CD4-positive, alpha-beta T cell treated with Interleukin-12 subunit alpha and Interleukin-12 subunit beta, for 1 hour (primary cell): ENCODE data around the gene C1QA.

Experiments
- DNase-seq: peaks from one replicate; pipeline ENCODE4 v3.0.0-alpha.2; 2020

Gene C1QA

DNA sequence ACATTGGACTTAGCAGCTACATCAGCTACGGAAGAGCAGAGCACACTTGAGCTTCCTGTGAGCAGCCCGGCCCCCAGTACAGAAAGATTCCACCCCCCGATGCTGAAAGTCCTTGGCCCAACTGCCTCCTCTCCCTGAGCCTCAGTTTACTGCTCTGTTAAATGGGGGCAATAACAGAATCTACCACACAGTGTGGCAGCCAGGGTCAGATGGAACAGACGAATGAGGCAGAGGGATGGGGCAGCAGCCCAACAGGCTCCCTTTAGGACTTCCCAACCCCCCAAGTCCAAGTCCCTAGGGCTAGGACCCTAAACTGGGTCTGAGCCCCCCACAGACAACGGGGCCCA, 22.9 kb upstream of the C1QA start:
- no peak for DNase-seq

DNA sequence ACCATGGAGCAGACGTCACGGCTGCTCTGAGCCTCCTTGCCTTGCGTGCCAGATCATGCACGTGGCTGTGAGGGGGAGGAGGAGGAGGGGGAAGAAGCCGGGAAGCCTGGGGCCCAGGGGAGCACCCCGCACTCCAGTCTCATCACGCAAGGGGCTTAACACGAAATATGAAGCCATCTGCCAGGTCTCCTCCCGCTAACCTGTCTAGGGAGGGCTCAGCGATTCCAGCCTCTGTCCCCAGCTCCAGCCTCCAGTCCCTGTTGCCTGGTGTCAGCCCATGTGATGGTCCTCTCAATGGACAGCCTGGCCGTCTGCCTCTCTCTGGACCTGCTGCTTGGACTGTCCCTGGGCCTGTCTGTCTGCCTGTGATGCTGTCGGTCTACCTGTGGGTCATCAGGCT, 22.5 kb upstream of the C1QA start:
- DNase-seq: no peak

GRCh38 chr1:22615886-22616285, 20.5 kb upstream of the C1QA start:
- DNase-seq: no peak

- DNase-seq: no peak
Measured at GRCh38 chr1:22616571-22616970, 19.9 kb upstream of the C1QA start.

DNA sequence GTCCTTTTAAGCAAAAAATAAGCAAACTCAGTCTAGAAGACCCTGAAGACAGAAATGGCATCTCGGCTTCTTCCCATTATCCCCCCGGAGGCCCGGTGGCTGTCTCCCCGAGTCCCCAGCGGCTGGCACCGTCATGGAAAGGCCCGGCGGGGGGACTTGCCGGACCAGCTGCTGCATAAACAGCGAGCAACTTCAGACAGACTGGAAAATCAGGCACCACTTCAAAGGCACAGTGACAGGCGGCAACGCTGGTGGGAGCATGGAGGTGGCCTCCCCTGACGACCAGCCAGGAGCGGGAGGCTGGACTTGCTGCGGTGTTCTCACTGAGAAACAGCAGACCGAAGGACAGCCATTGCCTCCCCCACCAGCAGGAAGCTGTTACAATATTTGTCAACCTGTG, 18.4 kb upstream of the C1QA start:
- DNase-seq: no peak

- DNase-seq: no peak
Measured at GRCh38 chr1:22619252-22619651, 17.2 kb upstream of the C1QA start.

GRCh38 chr1:22619798-22620197, 16.6 kb upstream of the C1QA start:
- no peak for DNase-seq

DNA sequence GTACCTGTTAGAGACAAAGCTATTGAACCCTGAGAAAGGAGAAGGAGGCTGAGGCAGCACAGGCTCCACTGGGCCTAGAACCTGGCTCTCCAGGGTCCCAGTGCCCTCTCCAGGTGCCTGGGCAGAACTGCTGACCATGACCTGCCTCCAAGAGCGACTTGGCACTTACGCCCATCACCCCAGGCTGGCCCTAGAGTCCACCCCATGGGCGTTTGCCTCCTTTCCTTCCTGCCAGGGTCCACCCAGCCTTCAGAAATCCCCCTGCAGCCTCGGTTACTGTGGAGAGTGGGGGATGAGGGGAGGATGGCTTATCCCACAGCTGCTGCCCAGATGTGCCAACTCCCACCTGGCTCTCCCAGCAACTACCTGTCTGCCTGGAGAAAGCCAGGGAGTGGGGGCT, 14.7 kb upstream of the C1QA start:
- DNase-seq: no peak

DNA sequence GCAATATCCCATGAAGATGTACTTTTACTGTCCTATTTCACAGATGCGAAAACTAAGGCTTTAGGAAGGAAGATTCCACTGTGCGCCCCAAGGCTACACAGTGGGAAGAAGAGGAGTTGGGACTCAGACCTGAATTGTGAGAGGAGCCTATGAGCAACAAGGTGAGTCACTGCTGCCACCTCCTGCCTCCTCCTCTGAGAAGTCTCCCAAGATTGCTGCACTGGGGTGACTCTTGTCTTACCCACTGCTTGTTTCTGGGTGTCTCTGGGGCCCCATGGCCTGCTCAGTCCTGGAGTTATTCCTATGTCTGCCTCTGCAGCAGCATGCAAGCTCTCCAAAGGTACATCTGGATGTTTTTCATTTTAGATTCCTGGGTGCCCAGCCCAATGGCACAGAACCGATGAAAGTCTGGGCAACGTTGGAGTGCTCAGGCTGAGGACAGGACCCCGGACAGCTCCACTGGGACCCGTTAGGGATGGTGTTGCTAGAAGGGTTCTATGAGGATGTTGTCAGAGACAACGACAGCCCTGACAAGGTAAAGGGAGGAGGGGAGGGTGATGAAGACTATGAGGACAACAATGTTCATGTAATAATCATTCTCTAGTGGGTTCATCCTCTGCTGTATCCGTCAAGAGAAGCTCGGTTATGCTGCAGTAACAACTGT, 11.0 kb upstream of the C1QA start:
- DNase-seq: no peak

GRCh38 chr1:22626237-22627157, 9.9 kb upstream of the C1QA start:
- no peak for DNase-seq

- DNase-seq: no peak
Measured at GRCh38 chr1:22627331-22627730, 9.1 kb upstream of the C1QA start.

- no peak for DNase-seq
Measured at GRCh38 chr1:22628698-22629444, 7.6 kb upstream of the C1QA start.

DNA sequence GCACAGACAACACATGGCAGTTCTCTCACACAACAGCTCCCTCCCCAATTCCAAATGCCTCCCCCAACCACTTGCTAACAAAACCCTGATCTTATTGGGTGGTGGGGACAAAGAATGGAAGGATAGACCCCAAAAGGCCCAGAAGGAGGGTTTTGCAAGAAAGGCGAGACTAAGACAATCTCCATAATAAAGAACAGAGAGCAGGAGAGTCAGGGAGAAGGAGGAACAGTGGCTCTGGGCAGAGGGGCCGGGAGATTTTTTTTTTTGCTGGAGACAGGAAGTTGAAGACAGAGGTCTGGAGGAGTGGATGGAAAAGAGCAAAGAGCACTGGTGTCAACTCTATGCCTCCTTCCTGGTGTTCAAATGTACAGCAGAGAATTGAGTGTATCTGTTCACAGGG, 6.5 kb upstream of the C1QA start:
- no peak for DNase-seq

- DNase-seq: peak; percentile 3
Measured at GRCh38 chr1:22633697-22634463, 2.5 kb upstream of the C1QA start.

GRCh38 chr1:22635436-22635835, 992 bp upstream of the C1QA start:
- DNase-seq: no peak

GRCh38 chr1:22636927-22637326, 499 bp downstream of the C1QA start:
- DNase-seq: no peak

DNA sequence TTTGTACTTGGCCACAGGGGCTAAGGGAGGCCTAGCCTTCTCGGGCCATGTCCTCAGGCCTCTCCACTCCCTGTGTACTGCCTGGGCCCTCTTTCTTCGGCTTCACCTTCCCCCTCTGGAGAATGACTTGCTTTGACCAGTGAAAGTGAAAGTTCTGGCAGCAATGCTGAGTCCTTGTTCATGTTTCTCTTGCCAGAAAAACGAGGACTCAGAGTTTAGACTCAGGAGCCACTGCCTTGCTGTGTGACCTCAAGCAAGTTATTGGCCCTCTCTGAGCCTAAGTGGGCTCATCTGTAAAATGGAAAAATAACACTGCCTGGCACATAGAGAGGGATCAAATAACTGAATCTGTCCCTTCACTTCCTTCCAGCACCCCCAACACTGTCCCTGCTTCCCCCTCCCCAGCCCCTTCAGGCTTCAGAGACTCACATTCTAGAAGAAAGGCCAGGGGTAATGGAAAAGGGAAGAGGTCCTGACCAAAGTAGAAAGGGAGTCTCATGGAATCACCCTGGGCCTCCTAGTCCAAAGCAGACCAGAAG, 1.5 kb downstream of the C1QA start:
- no peak for DNase-seq

DNA sequence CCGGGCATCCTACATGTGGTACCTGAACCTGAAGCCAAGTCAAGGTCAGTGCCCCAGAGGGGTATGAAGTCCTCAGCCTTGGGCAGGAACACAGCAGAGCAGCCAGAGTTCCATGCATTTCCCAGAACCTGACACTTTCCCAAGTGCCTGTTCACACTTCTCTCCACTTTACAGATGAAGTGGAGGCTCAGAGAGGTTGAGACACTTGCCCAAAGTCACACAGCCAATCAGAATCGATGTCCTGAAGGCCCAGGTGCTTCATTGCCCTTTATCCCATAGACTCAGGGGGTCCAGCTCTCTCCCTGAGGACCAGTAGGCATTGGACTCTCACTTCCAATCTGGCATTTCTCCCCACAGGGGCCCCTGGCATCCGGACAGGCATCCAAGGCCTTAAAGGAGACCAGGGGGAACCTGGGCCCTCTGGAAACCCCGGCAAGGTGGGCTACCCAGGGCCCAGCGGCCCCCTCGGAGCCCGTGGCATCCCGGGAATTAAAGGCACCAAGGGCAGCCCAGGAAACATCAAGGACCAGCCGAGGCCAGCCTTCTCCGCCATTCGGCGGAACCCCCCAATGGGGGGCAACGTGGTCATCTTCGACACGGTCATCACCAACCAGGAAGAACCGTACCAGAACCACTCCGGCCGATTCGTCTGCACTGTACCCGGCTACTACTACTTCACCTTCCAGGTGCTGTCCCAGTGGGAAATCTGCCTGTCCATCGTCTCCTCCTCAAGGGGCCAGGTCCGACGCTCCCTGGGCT, 2.2 kb downstream of the C1QA start:
- DNase-seq: no peak

- DNase-seq: no peak
Measured at GRCh38 chr1:22639286-22639685, 2.9 kb downstream of the C1QA start.

DNA sequence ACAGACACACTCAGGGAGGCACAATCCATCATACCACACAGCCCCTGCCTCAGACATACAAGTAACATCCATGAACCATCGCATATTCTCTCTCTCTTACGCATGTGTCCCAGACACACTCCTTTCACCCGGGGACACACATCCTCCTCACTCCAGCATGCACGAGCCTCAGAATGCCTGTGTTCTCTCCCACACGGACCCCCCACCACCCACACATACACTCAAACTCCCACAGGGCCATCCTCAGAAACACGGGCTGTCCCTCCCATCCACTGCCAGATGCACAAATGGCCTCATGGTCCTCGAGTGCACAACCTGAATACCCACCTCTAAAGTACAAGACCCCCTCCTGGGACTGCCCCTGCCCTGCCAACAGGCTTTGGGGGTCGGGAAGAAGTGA, 4.8 kb downstream of the C1QA start:
- no peak for DNase-seq

DNA sequence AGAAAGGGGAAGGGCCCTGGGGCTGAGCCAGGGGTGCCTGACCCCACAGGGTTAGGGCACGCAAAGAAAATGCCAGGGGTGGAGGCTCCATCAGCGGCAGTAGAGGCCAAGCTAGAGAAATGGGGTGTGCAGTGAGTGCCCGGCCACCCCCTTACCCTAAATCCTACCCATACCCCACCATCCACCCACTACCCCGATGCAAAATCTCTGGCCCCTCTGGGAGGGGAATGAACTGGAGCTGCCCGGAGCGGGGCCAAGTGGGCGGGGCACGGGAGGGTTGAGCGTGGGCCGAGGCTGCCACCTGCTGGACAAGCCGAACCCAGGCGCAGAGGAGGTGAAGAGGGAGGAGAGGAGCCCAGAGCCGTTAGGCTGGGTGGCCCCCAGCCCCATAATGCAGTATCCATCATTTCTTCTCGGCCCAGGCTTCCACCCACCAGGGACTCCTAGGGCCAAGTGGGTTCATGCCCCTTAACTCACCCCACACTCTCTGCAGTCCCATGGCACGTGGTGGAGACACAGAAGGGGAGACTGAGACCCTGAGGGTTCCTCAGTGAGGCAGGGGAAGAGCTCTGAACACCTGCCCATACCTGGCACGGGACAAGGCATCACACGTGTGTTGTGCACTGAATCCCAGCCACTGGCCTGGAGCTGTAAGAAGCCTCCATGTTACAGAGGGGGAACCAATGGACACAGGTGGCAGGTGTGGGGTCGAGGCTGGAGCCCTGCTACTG, 5.6 kb downstream of the C1QA start:
- DNase-seq: peak; percentile 61
